ENCODE data around the gene ZSWIM5. TPM values are rescaled to one million over a fixed set of nuclear protein-coding genes. Genes with fewer than 3 reads are reported as not detected.
"Not testable (repeated sequence)": the region's sequence is repeated elsewhere in the genome, so short reads cannot be mapped to it uniquely, and the experiment has no call there.

The ZSWIM5 gene
- total and polyA plus RNA-seq, 5 experiments from 2014 or later: 0.57 to 1.2 (median 0.85) TPM

DNA sequence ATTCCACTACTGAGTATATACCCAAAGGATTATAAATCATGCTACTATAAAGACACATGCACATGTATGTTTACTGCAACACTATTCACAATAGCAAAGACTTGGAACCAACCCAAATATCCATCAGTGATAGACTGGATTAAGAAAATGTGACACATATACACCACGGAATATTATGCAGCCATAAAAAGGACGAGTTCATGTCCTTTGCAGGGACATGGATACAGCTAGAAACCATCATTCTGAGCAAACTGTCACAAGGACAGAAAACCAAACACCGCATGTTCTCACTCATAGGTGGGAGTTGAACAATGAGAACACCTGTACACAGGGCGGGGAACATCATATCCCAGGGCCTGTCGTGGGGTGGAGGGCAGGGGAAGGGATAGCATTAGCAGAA lies 104.9 kb downstream of the ZSWIM5 start:
- H3K27ac Mint-ChIP-seq, DNase-seq, H3K4me3 Mint-ChIP-seq, POLR2A ChIA-PET, ATAC-seq, H3K36me3 Mint-ChIP-seq, H3K4me1 Mint-ChIP-seq, H3K9me3 Mint-ChIP-seq: not testable (repeated sequence)
- H3K27me3 Mint-ChIP-seq: peaks cover 0 to 11% (median 0%) of the 10 kb centered on the region in 5 donors

DNA sequence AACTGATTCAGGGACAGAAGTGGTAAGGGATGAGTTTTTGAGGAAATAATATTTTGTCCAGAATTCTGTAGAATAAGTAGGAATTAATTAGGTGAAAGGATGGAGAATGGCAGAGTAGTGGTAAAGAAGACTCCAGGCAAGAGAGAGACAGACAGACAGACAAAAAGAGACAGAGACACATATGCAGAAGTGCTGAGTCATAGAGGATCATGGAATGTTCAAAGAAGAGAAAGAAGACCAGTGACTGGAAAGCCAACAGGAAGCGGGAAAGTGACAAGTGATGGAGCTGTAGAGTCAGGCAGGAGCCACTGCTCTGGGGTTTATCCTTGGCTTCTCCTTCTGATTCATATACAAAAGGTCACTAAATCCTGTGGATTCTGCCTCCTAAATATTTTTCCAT lies 108.5 kb downstream of the ZSWIM5 start:
- POLR2A ChIA-PET: no interaction called here

DNA sequence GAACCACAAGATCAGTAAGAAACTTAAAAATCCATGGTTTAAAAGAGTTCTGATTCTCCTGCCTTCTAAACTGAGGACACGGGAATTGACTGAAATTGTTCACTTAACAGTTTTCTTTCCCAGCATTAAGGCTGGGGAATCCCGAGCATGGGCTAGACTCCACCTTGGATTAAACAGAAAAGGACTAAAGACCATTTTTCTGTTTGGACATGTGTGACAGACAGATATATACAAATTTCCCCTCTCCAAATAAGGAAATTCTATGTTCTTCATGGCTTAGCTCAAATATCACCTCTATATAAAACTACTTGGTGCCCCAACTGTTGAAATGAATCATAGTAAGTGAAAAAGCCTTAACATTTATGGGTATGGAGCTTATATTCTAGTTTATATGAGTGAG lies 109.3 kb downstream of the ZSWIM5 start:
- Mint-ChIP-seq H3K27me3 (peaks cover 0 to 11% (median 0%) of the 10 kb centered on the region in 5 donors), H3K9me3 (no peaks in the 10 kb centered on the region), H3K4me3 (no peak overlapping the region), H3K4me1 (peaks cover 0 to 3% (median under 1%) of the 10 kb centered on the region in 4 donors), H3K27ac (no peak overlapping the region), H3K36me3 (no peaks in the 10 kb centered on the region)
- ATAC-seq (no peak), DNase-seq (no peak)
- POLR2A ChIA-PET: no interaction called here

More for the DNA sequence above, 108.5 kb downstream of the ZSWIM5 start:
- H3K9me3 Mint-ChIP-seq: no peaks in the 10 kb centered on the region
- no peaks in the 10 kb centered on the region for H3K36me3 Mint-ChIP-seq
- no peak overlapping the region for H3K4me3 Mint-ChIP-seq
- peaks cover 0 to 11% (median 0%) of the 10 kb centered on the region in 5 donors for H3K27me3 Mint-ChIP-seq
- H3K27ac Mint-ChIP-seq: peak overlapping the region in 1 of 10 donors; percentile 31
- DNase-seq (no peak), ATAC-seq (no peak)
- peaks cover 0 to 3% (median under 1%) of the 10 kb centered on the region in 4 donors for H3K4me1 Mint-ChIP-seq

DNA sequence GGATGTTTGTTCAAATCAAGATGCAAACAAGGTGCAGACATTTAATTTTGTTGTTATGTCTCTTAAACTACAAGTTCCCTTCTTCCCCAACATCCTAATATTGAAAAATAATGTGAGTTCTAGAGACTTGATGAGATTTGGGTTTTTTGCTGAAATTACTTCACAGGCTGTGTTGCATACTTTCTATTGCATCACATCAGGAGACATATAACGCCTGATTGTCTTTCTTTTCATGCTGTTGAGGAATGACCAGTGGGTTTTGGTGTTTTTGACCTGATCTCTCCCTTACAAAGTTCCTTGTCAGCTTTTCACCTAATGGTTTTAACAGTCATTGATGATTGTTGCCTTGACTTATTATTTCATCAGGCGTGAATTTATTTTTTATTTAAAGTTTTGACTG lies 111.0 kb downstream of the ZSWIM5 start:
- Mint-ChIP-seq H3K4me1 (peaks cover 0 to 3% (median 0%) of the 10 kb centered on the region in 4 donors), H3K27ac (no peak overlapping the region), H3K27me3 (peaks cover 0 to 11% (median 0%) of the 10 kb centered on the region in 5 donors), H3K9me3 (no peaks in the 10 kb centered on the region), H3K4me3 (no peak overlapping the region), H3K36me3 (no peaks in the 10 kb centered on the region)
- POLR2A ChIA-PET: no interaction called here
- no peak for DNase-seq
- ATAC-seq: no peak

DNA sequence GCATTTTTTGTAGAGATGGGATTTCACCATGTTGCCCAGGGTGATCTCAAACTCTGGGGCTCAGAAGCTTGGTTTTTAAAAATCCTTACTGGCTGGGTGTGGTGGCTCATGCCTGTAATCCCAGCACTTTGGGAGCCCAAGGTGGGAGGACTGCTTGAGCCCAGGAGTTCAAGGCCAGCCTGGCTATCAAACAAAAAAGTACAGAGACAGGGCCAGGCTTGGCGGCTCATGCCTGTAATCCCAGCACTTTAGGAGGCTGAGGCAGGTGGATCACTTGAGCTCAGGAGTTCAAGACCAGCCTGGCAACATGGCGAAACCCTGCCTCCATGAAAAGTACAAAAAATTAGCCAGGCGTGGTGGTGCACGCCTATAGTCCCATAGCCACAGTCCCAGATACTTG lies 112.0 kb downstream of the ZSWIM5 start:
- not testable (repeated sequence) for H3K36me3 Mint-ChIP-seq, DNase-seq, H3K4me3 Mint-ChIP-seq, H3K4me1 Mint-ChIP-seq, H3K27ac Mint-ChIP-seq, ATAC-seq, H3K9me3 Mint-ChIP-seq
- H3K27me3 Mint-ChIP-seq: peaks cover 0 to 11% (median 0%) of the 10 kb centered on the region in 5 donors
- POLR2A ChIA-PET: interaction anchor here (0.6 kb wide), 1 partner anchor 19 kb away, joined by 3 read pairs; no protein-coding TSS in a partner anchor

DNA sequence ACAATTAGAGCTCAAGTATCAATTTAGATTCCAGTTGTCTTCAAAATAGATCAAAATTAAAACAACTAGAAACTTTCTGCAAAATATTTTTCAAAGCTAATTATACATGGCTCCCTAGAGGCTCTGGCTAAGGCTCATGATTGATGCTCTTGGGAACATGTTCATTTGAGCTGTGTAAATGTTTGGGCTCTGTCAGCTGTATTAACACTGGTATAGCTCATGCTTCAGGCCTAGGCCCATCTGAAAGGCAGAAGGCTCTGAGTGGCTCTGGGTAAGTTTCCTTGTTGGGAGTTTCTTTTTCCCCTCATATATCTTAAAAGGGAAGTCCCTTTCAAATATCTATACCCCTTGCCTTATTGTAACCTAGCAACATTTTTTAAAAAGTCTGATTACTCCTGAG lies 113.1 kb downstream of the ZSWIM5 start:
- Mint-ChIP-seq H3K9me3 (no peaks in the 10 kb centered on the region), H3K4me1 (no peaks in the 10 kb centered on the region), H3K27ac (no peak overlapping the region), H3K4me3 (no peak overlapping the region), H3K27me3 (peaks cover 0 to 7% (median 0%) of the 10 kb centered on the region in 5 donors), H3K36me3 (no peaks in the 10 kb centered on the region)
- DNase-seq (no peak), ATAC-seq (no peak)
- POLR2A ChIA-PET: no interaction called here

DNA sequence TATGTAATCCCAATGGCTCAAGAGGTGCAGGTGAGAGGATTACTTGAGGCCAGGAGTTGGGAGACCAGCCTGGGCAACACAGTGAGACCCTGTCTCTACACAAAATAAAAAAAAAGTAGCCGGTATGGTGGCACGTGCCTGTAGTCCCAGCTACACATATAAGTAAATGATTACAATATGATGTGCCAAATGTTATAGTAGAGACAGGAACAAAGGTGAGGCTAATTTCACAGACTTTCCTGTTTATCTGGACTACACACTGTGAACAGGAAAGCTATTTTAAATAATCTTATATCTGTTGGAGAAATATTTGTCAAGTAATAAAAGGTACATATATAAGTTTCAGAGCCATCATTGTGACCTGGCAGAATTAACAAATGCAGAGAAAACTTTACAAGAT lies 116.7 kb downstream of the ZSWIM5 start:
- H3K27ac Mint-ChIP-seq: no peak overlapping the region
- no peaks in the 10 kb centered on the region for H3K4me1 Mint-ChIP-seq
- no peak for DNase-seq
- POLR2A ChIA-PET: no interaction called here
- H3K27me3 Mint-ChIP-seq: no peaks in the 10 kb centered on the region
- peaks cover 0 to 3% (median 0%) of the 10 kb centered on the region in 3 donors for H3K36me3 Mint-ChIP-seq
- ATAC-seq: no peak
- no peak overlapping the region for H3K4me3 Mint-ChIP-seq
- no peaks in the 10 kb centered on the region for H3K9me3 Mint-ChIP-seq

DNA sequence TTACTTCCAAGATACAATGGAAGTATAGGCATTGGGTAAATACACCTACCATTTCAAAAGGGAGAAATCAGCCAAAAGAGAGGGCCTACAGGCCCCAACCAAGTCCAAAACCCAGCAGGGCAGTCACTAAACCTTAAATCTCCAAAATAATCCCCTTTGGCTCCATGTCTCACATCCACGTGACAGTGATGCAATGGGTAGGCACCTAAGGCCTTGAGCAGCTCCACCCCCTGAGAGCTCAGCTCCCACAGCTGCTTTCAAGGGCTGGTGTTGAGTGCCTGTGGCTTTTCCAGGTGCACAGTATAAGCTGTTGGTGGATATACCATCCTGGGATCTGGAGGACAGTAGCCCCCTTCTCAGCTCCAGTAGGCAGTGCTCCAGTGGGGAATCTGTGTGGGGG lies 121.8 kb downstream of the ZSWIM5 start:
- H3K4me3 Mint-ChIP-seq: no peak overlapping the region
- H3K27ac Mint-ChIP-seq: no peak overlapping the region
- H3K27me3 Mint-ChIP-seq: no peaks in the 10 kb centered on the region
- H3K4me1 Mint-ChIP-seq: peaks cover 0 to 1% (median 0%) of the 10 kb centered on the region in 4 donors
- H3K9me3 Mint-ChIP-seq: peaks cover 0 to 2% (median 0%) of the 10 kb centered on the region in 9 donors
- POLR2A ChIA-PET: no interaction called here
- peaks cover 3 to 9% (median 4%) of the 10 kb centered on the region in 3 donors for H3K36me3 Mint-ChIP-seq
- no peak for ATAC-seq
- DNase-seq: no peak

DNA sequence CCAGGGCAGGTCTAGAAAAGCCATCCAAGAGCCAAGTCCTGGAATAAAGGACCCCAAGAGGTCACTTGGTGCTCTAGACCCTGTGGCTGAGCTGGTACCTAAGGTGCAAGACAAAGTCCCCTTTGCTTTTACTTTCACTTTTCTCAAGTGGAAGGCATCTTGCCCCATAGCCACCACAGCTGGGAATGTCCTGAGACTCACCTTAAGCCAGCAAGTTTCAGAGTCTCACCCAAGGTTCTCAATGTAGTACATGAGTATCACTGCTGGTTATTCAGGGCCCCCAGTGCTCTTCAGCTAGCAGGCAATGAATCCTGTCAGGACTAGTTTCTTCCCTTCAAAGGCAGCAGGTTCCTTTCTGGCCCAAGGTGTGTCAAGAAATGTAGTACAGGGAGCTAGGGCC lies 126.9 kb downstream of the ZSWIM5 start:
- H3K27ac Mint-ChIP-seq: no peak overlapping the region

DNA sequence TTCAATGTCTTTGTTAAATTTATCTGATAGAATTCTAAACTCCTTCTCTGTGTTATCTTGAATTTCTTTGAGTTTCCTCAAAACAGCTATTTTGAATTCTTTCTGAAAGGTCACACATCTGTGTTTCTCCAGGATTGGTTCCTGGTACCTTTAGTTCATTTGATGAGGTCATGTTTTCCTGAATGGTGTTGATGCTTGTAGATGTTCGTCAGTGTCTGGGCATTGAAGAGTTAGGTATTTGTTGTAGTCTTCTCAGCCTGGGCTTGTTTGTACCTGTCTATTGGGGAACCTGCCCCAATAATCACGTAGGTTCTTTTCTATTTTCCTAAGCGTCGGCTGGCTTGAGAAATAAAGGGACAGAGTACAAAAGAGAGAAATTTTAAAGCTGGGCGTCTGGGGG lies 129.4 kb downstream of the ZSWIM5 start:
- DNase-seq, H3K4me3 Mint-ChIP-seq, ATAC-seq, H3K27ac Mint-ChIP-seq, POLR2A ChIA-PET, H3K4me1 Mint-ChIP-seq: not testable (repeated sequence)
- H3K9me3 Mint-ChIP-seq: peaks cover 0 to 33% (median 28%) of the 10 kb centered on the region in 9 donors
- H3K36me3 Mint-ChIP-seq: peaks cover 4 to 34% (median 28%) of the 10 kb centered on the region in 3 donors
- H3K27me3 Mint-ChIP-seq: peaks cover 0 to 11% (median 4%) of the 10 kb centered on the region in 5 donors

More for the DNA sequence above, 126.9 kb downstream of the ZSWIM5 start:
- Mint-ChIP-seq H3K27me3 (peaks cover 0 to 7% (median 3%) of the 10 kb centered on the region in 5 donors), H3K9me3 (peaks cover 0 to 28% (median 17%) of the 10 kb centered on the region in 9 donors), H3K36me3 (peaks cover 4 to 22% (median 17%) of the 10 kb centered on the region in 3 donors), H3K4me3 (no peak overlapping the region), H3K4me1 (peaks cover 0 to 3% (median 0%) of the 10 kb centered on the region in 4 donors)
- DNase-seq (no peak), ATAC-seq (no peak)
- POLR2A ChIA-PET: no interaction called here

DNA sequence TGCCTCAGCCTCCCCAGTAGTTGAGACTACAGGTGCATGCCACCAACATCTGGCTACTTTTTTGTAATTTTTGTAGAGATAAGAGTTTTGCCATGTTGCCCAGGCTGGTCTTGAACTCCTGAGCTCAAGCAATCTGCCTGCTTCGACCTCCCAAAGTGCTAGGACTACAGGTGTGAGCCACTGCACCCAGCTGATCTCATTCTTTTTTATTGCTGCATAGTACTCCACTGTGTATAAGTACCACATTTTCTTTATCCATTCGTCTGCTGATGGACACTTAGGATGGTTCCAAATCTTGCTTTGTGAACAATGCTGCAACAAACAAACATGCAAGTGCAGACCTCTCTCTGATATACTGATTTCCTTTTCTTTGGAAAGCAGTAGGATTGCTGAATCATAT lies 134.8 kb downstream of the ZSWIM5 start:
- Mint-ChIP-seq H3K4me3 (no peak overlapping the region), H3K9me3 (peaks cover 0 to 30% (median 23%) of the 10 kb centered on the region in 9 donors), H3K27me3 (peaks cover 0 to 9% (median 0%) of the 10 kb centered on the region in 5 donors), H3K27ac (no peak overlapping the region), H3K4me1 (no peaks in the 10 kb centered on the region), H3K36me3 (peaks cover 0 to 25% (median 23%) of the 10 kb centered on the region in 3 donors)
- DNase-seq (no peak), ATAC-seq (no peak)
- POLR2A ChIA-PET: no interaction called here

DNA sequence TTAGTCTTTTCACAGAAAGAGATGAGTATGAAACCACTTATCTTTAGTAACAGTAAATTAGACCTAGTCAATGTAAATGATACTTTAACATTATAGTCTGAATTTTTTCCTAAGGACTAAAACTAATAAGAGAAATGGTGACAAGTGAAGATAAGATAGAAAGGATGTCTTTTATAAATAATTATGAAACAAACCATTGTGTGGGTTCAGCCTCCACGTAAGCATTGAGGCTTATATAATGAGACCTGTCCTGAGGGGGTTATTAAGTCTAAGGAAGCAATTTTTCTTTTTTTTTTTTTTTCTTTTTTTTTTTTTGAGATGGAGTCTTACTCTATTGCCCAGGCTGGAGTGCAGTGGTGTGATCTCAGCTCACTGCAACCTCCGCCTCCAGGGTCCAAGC lies 138.6 kb downstream of the ZSWIM5 start:
- Mint-ChIP-seq H3K9me3 (peaks cover 0 to 8% (median 0%) of the 10 kb centered on the region in 9 donors), H3K36me3 (peaks cover 0 to 6% (median 0%) of the 10 kb centered on the region in 3 donors), H3K27me3 (no peaks in the 10 kb centered on the region), H3K4me3 (no peak overlapping the region), H3K4me1 (no peaks in the 10 kb centered on the region), H3K27ac (no peak overlapping the region)
- no peak for DNase-seq
- POLR2A ChIA-PET: no interaction called here
- ATAC-seq: no peak

DNA sequence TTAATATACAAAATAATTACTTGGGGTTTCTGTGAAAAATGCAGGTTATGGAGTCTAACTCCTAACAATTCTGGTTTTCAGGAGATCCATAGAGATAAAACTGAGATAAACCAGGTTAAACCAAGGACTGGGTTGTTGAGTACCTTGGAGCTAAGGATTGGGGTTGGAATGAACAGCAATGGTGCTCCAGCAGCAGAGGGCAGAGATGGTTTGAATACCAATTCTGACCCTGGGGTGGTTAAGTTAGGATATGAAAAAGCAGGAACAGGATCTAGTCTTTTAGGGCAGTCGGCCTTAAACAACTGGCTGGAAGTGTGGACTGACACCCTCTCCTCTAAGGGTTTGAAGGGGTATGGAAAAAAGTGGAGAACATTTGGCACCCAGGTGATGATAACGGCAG lies 141.3 kb downstream of the ZSWIM5 start:
- Mint-ChIP-seq H3K27me3 (no peaks in the 10 kb centered on the region), H3K9me3 (peaks cover 0 to 7% (median 0%) of the 10 kb centered on the region in 9 donors), H3K36me3 (no peaks in the 10 kb centered on the region), H3K4me3 (no peak overlapping the region), H3K27ac (no peak overlapping the region), H3K4me1 (no peaks in the 10 kb centered on the region)
- ATAC-seq (no peak), DNase-seq (no peak)
- POLR2A ChIA-PET: no interaction called here

DNA sequence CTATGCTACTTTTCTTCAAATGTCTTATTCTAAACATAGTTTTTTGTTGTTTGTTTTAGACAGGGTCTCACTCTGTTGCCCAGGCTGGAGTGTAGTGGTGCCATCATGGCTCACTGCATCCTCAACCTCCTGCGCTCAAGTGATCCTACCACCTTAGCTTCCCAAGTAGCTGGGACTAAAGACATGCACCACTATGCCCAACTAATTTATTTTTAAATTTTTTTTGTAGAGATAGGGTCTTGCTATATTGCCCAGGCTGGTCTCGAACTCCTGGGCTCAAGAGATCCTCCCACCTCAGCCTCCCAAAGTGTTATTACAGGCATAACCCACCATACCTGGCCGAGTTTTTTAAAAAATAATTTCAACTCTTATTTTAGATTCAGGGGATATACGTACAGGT lies 143.9 kb downstream of the ZSWIM5 start:
- H3K9me3 Mint-ChIP-seq, H3K27me3 Mint-ChIP-seq, ATAC-seq, H3K4me3 Mint-ChIP-seq, DNase-seq, POLR2A ChIA-PET, H3K36me3 Mint-ChIP-seq, H3K27ac Mint-ChIP-seq, H3K4me1 Mint-ChIP-seq: not testable (repeated sequence)

All from naive thymus-derived CD8-positive, alpha-beta T cell (primary cell).